ENCODE measurements around the gene CDH4.

Gene CDH4

DNA sequence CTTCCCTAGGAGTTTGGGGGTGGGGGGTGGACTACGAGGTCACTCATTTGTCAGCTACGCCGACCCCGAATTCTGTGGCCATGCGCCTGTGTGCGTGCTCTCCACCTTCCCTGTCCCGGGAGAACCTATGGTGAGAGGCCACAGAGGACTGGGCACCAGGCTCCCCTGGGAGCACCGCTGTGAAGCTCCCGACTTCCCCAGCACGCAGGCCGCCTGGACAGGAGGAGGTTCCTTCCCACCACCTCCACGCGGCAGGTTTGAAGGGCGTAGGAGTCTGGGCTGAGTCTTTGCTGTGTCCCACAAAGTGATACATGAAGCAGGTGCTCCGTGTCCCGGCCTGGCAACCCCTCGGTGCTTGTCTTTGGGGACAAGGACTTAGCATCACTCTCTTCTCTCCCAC, 107.2 kb downstream of the CDH4 start:
- Histone ChIP-seq H3K27ac (ENCODE audit: low read depth, low read length) (no peak overlapping the region), H3K36me3 (ENCODE audit: low read length) (no peaks in the 10 kb centered on the region), H4K20me1 (ENCODE audit: low read depth, low read length) (no peaks in the 10 kb centered on the region), H3K4me2 (ENCODE audit: low read depth, low read length, poor library complexity, severe bottlenecking) (no peak overlapping the region), H2AFZ (ENCODE audit: low read depth, low read length, severe bottlenecking) (no peak overlapping the region), H3F3A (ENCODE audit: insufficient read depth) (no peaks in the 10 kb centered on the region), H3K27me3 (ENCODE audit: low read length) (no peaks in the 10 kb centered on the region), H3K4me3 (ENCODE audit: insufficient read depth, low read length, poor library complexity, severe bottlenecking) (no peak overlapping the region), H3K9me3 (ENCODE audit: insufficient read depth, low read length) (no peaks in the 10 kb centered on the region), H3K9ac (ENCODE audit: low read length) (no peak overlapping the region), H3K9me2 (replicated peaks; ENCODE audit: insufficient read depth, low read length) (no peaks in the 10 kb centered on the region), H3K79me2 (ENCODE audit: insufficient read depth, low read length) (no peaks in the 10 kb centered on the region)
- TF ChIP-seq EZH2phosphoT487 (conservative IDR thresholded peaks at IDR 0.05; ENCODE audit: low read length), result no peak
- TF ChIP-seq, protein P1, sequence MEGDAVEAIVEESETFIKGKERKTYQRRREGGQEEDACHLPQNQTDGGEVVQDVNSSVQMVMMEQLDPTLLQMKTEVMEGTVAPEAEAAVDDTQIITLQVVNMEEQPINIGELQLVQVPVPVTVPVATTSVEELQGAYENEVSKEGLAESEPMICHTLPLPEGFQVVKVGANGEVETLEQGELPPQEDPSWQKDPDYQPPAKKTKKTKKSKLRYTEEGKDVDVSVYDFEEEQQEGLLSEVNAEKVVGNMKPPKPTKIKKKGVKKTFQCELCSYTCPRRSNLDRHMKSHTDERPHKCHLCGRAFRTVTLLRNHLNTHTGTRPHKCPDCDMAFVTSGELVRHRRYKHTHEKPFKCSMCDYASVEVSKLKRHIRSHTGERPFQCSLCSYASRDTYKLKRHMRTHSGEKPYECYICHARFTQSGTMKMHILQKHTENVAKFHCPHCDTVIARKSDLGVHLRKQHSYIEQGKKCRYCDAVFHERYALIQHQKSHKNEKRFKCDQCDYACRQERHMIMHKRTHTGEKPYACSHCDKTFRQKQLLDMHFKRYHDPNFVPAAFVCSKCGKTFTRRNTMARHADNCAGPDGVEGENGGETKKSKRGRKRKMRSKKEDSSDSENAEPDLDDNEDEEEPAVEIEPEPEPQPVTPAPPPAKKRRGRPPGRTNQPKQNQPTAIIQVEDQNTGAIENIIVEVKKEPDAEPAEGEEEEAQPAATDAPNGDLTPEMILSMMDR (IDR thresholded peaks at IDR 0.05; ENCODE audit: insufficient read depth, low read length, poor library complexity, severe bottlenecking), result no peak

DNA sequence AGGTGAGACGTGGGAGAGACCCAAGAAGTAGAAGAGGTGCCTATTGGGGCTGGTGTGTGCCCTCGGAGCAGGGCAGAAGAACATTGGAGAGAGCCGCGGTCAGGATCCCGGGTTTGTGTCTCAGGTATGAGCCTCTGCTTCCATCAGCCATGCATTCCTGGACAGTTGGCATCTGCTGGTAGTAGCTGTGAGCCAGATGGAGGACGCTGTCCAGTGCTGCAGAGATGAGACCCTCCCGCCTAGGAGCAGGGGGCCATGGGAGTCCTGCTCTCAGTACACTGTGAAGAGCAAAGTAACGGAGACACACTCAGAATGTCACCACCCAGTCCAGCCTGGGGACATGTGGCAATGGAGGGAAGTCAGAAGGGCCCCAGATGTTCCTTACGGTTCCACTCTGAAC, 108.2 kb downstream of the CDH4 start:
- no peaks in the 10 kb centered on the region for H4K20me1 ChIP-seq (ENCODE audit: low read depth, low read length)
- no peaks in the 10 kb centered on the region for H3K36me3 ChIP-seq (ENCODE audit: low read length)
- H3K4me2 ChIP-seq (ENCODE audit: low read depth, low read length, poor library complexity, severe bottlenecking), result no peak overlapping the region
- H3K9me2 ChIP-seq (replicated peaks; ENCODE audit: insufficient read depth, low read length), result no peaks in the 10 kb centered on the region
- H3K79me2 ChIP-seq (ENCODE audit: insufficient read depth, low read length), result no peaks in the 10 kb centered on the region
- no peak overlapping the region for H3K27ac ChIP-seq (ENCODE audit: low read depth, low read length)
- H3K9ac ChIP-seq (ENCODE audit: low read length), result no peak overlapping the region
- H2AFZ ChIP-seq (ENCODE audit: low read depth, low read length, severe bottlenecking), result no peak overlapping the region
- no peaks in the 10 kb centered on the region for H3F3A ChIP-seq (ENCODE audit: insufficient read depth)
- no peaks in the 10 kb centered on the region for H3K9me3 ChIP-seq (ENCODE audit: insufficient read depth, low read length)
- TF ChIP-seq, protein P1 (IDR thresholded peaks at IDR 0.05; ENCODE audit: insufficient read depth, low read length, poor library complexity, severe bottlenecking), result no peak
- TF ChIP-seq EZH2phosphoT487 (conservative IDR thresholded peaks at IDR 0.05; ENCODE audit: low read length), result no peak
- no peaks in the 10 kb centered on the region for H3K27me3 ChIP-seq (ENCODE audit: low read length)
- no peak overlapping the region for H3K4me3 ChIP-seq (ENCODE audit: insufficient read depth, low read length, poor library complexity, severe bottlenecking)

DNA sequence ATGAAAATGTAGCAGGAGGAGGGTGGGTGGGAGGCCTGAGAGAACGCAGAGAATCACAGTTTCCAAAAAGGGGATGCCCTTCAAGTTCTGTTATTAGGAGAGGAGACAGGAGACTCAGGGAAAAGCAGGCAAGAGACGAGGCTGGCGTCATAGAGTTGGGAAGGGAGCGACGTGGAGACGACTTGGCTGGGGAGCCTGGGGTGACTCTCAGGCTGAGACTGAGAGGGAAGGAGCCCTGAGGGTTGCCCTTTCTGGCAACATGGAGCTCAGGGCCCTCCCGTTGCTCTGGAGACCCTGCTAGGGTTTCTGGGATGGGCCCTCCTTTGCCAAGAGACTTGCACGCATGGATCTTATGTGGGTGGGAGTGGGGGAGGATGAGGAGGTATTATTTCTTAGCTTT, 108.9 kb downstream of the CDH4 start:
- Histone ChIP-seq H2AFZ (ENCODE audit: low read depth, low read length, severe bottlenecking) (no peak overlapping the region), H3K9me2 (replicated peaks; ENCODE audit: insufficient read depth, low read length) (no peaks in the 10 kb centered on the region), H3K4me3 (ENCODE audit: insufficient read depth, low read length, poor library complexity, severe bottlenecking) (no peak overlapping the region), H3K36me3 (ENCODE audit: low read length) (no peaks in the 10 kb centered on the region), H3F3A (ENCODE audit: insufficient read depth) (no peaks in the 10 kb centered on the region), H3K79me2 (ENCODE audit: insufficient read depth, low read length) (no peaks in the 10 kb centered on the region), H4K20me1 (ENCODE audit: low read depth, low read length) (no peaks in the 10 kb centered on the region), H3K9ac (ENCODE audit: low read length) (no peak overlapping the region), H3K9me3 (ENCODE audit: insufficient read depth, low read length) (no peaks in the 10 kb centered on the region), H3K4me2 (ENCODE audit: low read depth, low read length, poor library complexity, severe bottlenecking) (no peak overlapping the region), H3K27ac (ENCODE audit: low read depth, low read length) (no peak overlapping the region), H3K27me3 (ENCODE audit: low read length) (no peaks in the 10 kb centered on the region)
- TF ChIP-seq, protein P1 (IDR thresholded peaks at IDR 0.05; ENCODE audit: insufficient read depth, low read length, poor library complexity, severe bottlenecking), result no peak
- no peak for TF ChIP-seq EZH2phosphoT487 (conservative IDR thresholded peaks at IDR 0.05; ENCODE audit: low read length)
